Kidney (tissue), 14 donors: Measurements from ENCODE around the gene FOXRED2. TPM values are rescaled to one million over a fixed set of nuclear protein-coding genes. Genes with fewer than 3 reads are reported as not detected.

Experiments used
- DNase-seq, 5 donors: peaks; one replicate each; pipeline ENCODE4 v3.0.0-alpha.2; 2013 to 2020
- FAIRE-seq: peaks from 2 replicates; lab custom pipeline; 2012; peaks lifted over from hg19 to GRCh38; lab: Jason Lieb, UNC
- H3K27ac ChIP-seq, 2 donors: one replicate each; pipeline ENCODE4 v1.7.0; 2013; ENCODE audit warnings: low read depth in 2 of 2, low read length in 2 of 2, inconsistent platforms in 1 of 2
- H3K27me3 ChIP-seq: one replicate; pipeline ENCODE4 v1.7.1; 2013; ENCODE audit warnings: low read length, inconsistent platforms; ENCODE audit not compliant: control insufficient read depth, insufficient read depth
- H3K36me3 ChIP-seq, 3 donors: one replicate each; pipeline versions ENCODE4 v1.7.0 to v1.7.1; 2013; ENCODE audit warnings: low read length in 3 of 3, control low read depth in 1 of 3, inconsistent platforms in 1 of 3; ENCODE audit not compliant: insufficient read depth in 3 of 3, control insufficient read depth in 2 of 3
- H3K4me1 ChIP-seq, 3 donors: one replicate each; pipeline versions ENCODE4 v1.7.0 to v1.7.1; 2013; ENCODE audit warnings: low read length in 3 of 3, inconsistent platforms in 1 of 3, low read depth in 1 of 3; ENCODE audit not compliant: control insufficient read depth in 2 of 3, insufficient read depth in 2 of 3
- H3K4me3 ChIP-seq, 3 donors: one replicate each; pipeline versions ENCODE4 v1.7.0 to v1.8.1; 2013; ENCODE audit warnings: low read length in 3 of 3, control low read depth in 1 of 3, inconsistent platforms in 1 of 3
- H3K9ac ChIP-seq, 3 donors: one replicate each; pipeline versions ENCODE4 v1.7.0 to v1.7.1; 2013; ENCODE audit warnings: low read length in 3 of 3, control low read depth in 1 of 3, inconsistent platforms in 1 of 3
- H3K9me3 ChIP-seq, 3 donors: one replicate each; pipeline versions ENCODE4 v1.7.0 to v1.7.1; 2013; ENCODE audit warnings: low read length in 3 of 3, control low read depth in 1 of 3, inconsistent platforms in 1 of 3; ENCODE audit not compliant: control insufficient read depth in 2 of 3, insufficient read depth in 1 of 3
- intact Hi-C: fragments of 100-400 bp; cut with DNase I; formaldehyde crosslinking; loops from one replicate; pipeline ENCODE4 v1.11.1; 2022
- polyA plus RNA-seq: library from polyadenylated mRNA; stranded (reverse); fragments of 350-450 nt; fragmentation: Illumina TruSeq; extraction: RNeasy Lipid Tissue Mini Kit (QIAGEN cat#74804); gene quantifications from one replicate; pipeline ENCODE4 v1.2.3, GENCODE V29; 2014; ENCODE audit warnings: low read depth, low replicate concordance; ENCODE audit not compliant: insufficient read depth
- total RNA-seq: library from RNA; stranded (reverse); fragmentation: NEBNext Ultra II Directional; extraction: Animal tissue kit (Norgen Biotek cat#: 25700); gene quantifications from one replicate; pipeline ENCODE4 v1.2.1, GENCODE V29; 2021
- TF ChIP-seq, protein P1 (sequence below): IDR thresholded peaks from 3 replicates; pipeline ENCODE4 v1.5.1; 2012; ENCODE audit warnings: mild to moderate bottlenecking, moderate library complexity, borderline replicate concordance; ENCODE audit not compliant: insufficient read depth; ENCODE audit errors: extremely low read depth
- donor health status: control.
- donor health status: control.
- donor health status: control.
- donor health status: control.
- donor health status: control.
- donor health status: DM: yes; HTN: yes; CAD: no.
- donor health status: Normal renal cell carcinoma (clear cell type).

The FOXRED2 gene
- total and polyA plus RNA-seq, 2 donors from 2014 or later, result 6.5 to 8.5 TPM

- Histone ChIP-seq H3K9me3 (no peaks in the 10 kb centered on the region), H3K27me3 (peaks cover 4% of the 10 kb centered on the region), H3K9ac (no peak overlapping the region), H3K36me3 (no peaks in the 10 kb centered on the region), H3K4me3 (no peak overlapping the region), H3K4me1 (no peaks in the 10 kb centered on the region), H3K27ac (no peak overlapping the region)
- DNase-seq (no peak), FAIRE-seq (no peak)
- TF ChIP-seq, protein P1, sequence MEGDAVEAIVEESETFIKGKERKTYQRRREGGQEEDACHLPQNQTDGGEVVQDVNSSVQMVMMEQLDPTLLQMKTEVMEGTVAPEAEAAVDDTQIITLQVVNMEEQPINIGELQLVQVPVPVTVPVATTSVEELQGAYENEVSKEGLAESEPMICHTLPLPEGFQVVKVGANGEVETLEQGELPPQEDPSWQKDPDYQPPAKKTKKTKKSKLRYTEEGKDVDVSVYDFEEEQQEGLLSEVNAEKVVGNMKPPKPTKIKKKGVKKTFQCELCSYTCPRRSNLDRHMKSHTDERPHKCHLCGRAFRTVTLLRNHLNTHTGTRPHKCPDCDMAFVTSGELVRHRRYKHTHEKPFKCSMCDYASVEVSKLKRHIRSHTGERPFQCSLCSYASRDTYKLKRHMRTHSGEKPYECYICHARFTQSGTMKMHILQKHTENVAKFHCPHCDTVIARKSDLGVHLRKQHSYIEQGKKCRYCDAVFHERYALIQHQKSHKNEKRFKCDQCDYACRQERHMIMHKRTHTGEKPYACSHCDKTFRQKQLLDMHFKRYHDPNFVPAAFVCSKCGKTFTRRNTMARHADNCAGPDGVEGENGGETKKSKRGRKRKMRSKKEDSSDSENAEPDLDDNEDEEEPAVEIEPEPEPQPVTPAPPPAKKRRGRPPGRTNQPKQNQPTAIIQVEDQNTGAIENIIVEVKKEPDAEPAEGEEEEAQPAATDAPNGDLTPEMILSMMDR, result no peak
- intact Hi-C loops, result no loop called here
Observed at GRCh38 chr22:36550701-36551495, 44.1 kb upstream of the FOXRED2 start.

- H3K4me3 ChIP-seq, result no peak overlapping the region
- H3K36me3 ChIP-seq, result no peaks in the 10 kb centered on the region
- DNase-seq (no peak), FAIRE-seq (no peak)
- H3K4me1 ChIP-seq, result no peaks in the 10 kb centered on the region
- TF ChIP-seq, protein P1, result no peak
- no peaks in the 10 kb centered on the region for H3K9me3 ChIP-seq
- intact Hi-C loops, result no loop called here
- H3K9ac ChIP-seq, result no peak overlapping the region
- H3K27me3 ChIP-seq, result peaks cover 4% of the 10 kb centered on the region
- no peak overlapping the region for H3K27ac ChIP-seq
Observed at GRCh38 chr22:36549033-36549432, 42.2 kb upstream of the FOXRED2 start.

- FAIRE-seq (no peak), DNase-seq (no peak)
- H3K36me3 ChIP-seq, result no peaks in the 10 kb centered on the region
- no peaks in the 10 kb centered on the region for H3K9me3 ChIP-seq
- TF ChIP-seq, protein P1, result no peak
- intact Hi-C loops, result no loop called here
- peaks cover 4% of the 10 kb centered on the region for H3K27me3 ChIP-seq
- no peak overlapping the region for H3K9ac ChIP-seq
- H3K4me1 ChIP-seq, result no peaks in the 10 kb centered on the region
- H3K4me3 ChIP-seq, result no peak overlapping the region
- no peak overlapping the region for H3K27ac ChIP-seq
Observed at GRCh38 chr22:36548606-36549005, 41.8 kb upstream of the FOXRED2 start.
